Breast epithelium (tissue), 4 donors: ENCODE data around the gene EDDM13. TPM values are rescaled to one million over a fixed set of nuclear protein-coding genes. Genes with fewer than 3 reads are reported as not detected.

ENCODE experiments used
- DNase-seq, 2 donors: peaks; one replicate each; pipeline ENCODE4 v3.0.0-alpha.2; 2019; ENCODE audit warnings: low spot score in 2 of 2
- H3K27ac ChIP-seq, 2 donors: fragments of 200-600 bp; sonication (generic) in 1 of 2; one replicate each; pipeline ENCODE4 v1.5.1; 2016 to 2019; ENCODE audit warnings: mild to moderate bottlenecking in 1 of 2
- H3K27me3 ChIP-seq, 2 donors: fragments of 200-600 bp; sonication (generic) in 1 of 2; one replicate each; pipeline versions ENCODE4 v1.5.1 to v1.6.0; 2017 to 2019; ENCODE audit warnings: control low read depth in 1 of 2, mild to moderate bottlenecking in 1 of 2
- H3K36me3 ChIP-seq: fragments of 200-600 bp; one replicate; pipeline ENCODE4 v1.5.1; 2019
- H3K4me1 ChIP-seq, 2 donors: fragments of 200-600 bp; sonication (generic); one replicate each; pipeline ENCODE4 v1.5.1; 2016 to 2019; ENCODE audit warnings: control low read depth in 1 of 2
- H3K4me3 ChIP-seq, 3 donors: fragments of 200-600 bp; sonication (generic); 1 replicate in 2 of 3; 2 replicates in 1 of 3; pipeline ENCODE4 v1.5.1; 2016 to 2019; ENCODE audit warnings: mild to moderate bottlenecking in 3 of 3, moderate library complexity in 2 of 3
- H3K9me3 ChIP-seq, 2 donors: fragments of 200-600 bp; sonication (generic) in 1 of 2; one replicate each; pipeline ENCODE4 v1.5.1; 2016 to 2019; ENCODE audit warnings: control low read depth in 1 of 2
- POLR2A ChIP-seq: fragments of 450-650 bp; IDR thresholded peaks from one replicate; pipeline ENCODE4 v1.6.1; 2016; ENCODE audit warnings: antibody characterized with exemption, mild to moderate bottlenecking, moderate library complexity
- POLR2AphosphoS5 ChIP-seq, 3 donors: sonication (generic); formaldehyde crosslinking; IDR thresholded peaks; one replicate each; pipeline ENCODE4 v1.6.1; 2017; ENCODE audit warnings: antibody characterized with exemption in 3 of 3
- intact Hi-C: fragments of 100-400 bp; cut with DNase I; formaldehyde crosslinking; loops from one replicate; pipeline ENCODE4 v1.15.1; 2023; ENCODE audit warnings: low total_unique reads
- total RNA-seq, 3 donors: library from RNA; depleted of rRNA; stranded (reverse); fragments of >200 nt; gene quantifications; one replicate each; pipeline ENCODE4 v1.1.0, GENCODE V29; 2016
- TF ChIP-seq, protein P1 (sequence below), 3 donors: fragments of 450-650 bp; IDR thresholded peaks; one replicate each; pipeline ENCODE4 v1.5.1; 2016 to 2017; ENCODE audit warnings: antibody characterized with exemption in 3 of 3, mild to moderate bottlenecking in 3 of 3, moderate library complexity in 3 of 3

Gene EDDM13
- total RNA-seq, 3 donors from 2014 or later = 1.3 TPM; not detected in 2

DNA sequence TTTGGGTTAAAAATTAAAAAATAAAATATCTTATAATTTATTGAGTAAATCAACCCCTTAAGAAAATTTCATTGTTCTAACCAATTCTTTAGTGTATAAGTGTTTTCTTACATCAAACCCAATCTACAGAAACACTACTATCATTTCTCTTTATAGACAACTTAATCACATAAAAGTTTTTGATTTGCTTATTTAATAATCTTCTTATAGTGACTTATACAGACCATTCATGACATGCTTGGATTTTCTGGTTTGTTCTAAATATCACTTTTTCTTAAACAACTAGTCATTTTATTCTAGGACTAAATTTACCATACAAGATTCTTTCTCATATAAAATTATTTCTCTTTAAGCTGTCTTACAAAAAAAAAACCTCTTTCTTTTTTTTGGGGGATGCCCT, 69.4 kb downstream of the EDDM13 start:
- Histone ChIP-seq H3K27ac (no peak overlapping the region), H3K9me3 (peaks cover 9 to 19% of the 10 kb centered on the region in 2 donors), H3K4me3 (no peak overlapping the region), H3K27me3 (no peaks in the 10 kb centered on the region), H3K4me1 (no peaks in the 10 kb centered on the region), H3K36me3 (no peaks in the 10 kb centered on the region)
- DNase-seq = no peak
- intact Hi-C loops = no loop called here
- no peak for TF ChIP-seq POLR2AphosphoS5 (IDR thresholded peaks at IDR 0.05)

DNA sequence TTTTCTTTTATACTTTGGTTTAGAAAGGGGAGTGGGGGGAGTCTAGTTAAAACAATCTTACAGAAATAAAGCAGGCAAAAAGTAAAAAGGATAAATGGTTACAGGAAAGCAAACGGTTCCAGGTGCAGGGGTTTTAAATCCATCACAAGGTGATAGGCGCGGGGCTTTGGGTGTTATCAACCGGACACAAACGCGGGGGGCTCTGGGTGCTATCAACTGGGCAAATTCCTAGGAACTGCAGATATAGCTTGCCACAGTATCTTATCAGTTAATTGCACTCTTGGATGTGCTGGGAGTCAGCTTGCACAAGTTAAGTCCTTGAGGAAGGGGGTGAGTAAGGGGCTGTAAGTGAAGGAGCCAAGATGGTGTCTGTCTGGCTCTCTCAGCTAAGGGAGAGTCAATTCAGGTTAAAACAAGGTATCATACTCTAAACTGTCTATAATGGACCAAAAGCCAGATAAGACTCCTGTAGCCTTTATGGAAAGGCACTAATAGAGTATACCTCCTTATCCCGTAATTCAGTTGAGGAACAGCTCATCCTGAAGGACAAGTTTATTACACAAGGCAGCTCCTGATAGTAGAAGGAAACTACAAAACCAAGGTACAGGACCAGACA, 74.7 kb downstream of the EDDM13 start:
- no peak overlapping the region for H3K27ac ChIP-seq
- no peak overlapping the region for H3K4me3 ChIP-seq
- H3K36me3 ChIP-seq = no peaks in the 10 kb centered on the region
- no peaks in the 10 kb centered on the region for H3K9me3 ChIP-seq
- no peak for TF ChIP-seq POLR2A
- no peak for TF ChIP-seq POLR2AphosphoS5 (IDR thresholded peaks at IDR 0.05)
- TF ChIP-seq, protein P1, sequence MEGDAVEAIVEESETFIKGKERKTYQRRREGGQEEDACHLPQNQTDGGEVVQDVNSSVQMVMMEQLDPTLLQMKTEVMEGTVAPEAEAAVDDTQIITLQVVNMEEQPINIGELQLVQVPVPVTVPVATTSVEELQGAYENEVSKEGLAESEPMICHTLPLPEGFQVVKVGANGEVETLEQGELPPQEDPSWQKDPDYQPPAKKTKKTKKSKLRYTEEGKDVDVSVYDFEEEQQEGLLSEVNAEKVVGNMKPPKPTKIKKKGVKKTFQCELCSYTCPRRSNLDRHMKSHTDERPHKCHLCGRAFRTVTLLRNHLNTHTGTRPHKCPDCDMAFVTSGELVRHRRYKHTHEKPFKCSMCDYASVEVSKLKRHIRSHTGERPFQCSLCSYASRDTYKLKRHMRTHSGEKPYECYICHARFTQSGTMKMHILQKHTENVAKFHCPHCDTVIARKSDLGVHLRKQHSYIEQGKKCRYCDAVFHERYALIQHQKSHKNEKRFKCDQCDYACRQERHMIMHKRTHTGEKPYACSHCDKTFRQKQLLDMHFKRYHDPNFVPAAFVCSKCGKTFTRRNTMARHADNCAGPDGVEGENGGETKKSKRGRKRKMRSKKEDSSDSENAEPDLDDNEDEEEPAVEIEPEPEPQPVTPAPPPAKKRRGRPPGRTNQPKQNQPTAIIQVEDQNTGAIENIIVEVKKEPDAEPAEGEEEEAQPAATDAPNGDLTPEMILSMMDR (IDR thresholded peaks at IDR 0.05) = no peak
- intact Hi-C loops = loop anchor here (5.0 kb wide), 1 partner anchor 285 kb away; no protein-coding TSS in a partner anchor
- no peaks in the 10 kb centered on the region for H3K27me3 ChIP-seq
- no peak for DNase-seq
- H3K4me1 ChIP-seq = no peaks in the 10 kb centered on the region

DNA sequence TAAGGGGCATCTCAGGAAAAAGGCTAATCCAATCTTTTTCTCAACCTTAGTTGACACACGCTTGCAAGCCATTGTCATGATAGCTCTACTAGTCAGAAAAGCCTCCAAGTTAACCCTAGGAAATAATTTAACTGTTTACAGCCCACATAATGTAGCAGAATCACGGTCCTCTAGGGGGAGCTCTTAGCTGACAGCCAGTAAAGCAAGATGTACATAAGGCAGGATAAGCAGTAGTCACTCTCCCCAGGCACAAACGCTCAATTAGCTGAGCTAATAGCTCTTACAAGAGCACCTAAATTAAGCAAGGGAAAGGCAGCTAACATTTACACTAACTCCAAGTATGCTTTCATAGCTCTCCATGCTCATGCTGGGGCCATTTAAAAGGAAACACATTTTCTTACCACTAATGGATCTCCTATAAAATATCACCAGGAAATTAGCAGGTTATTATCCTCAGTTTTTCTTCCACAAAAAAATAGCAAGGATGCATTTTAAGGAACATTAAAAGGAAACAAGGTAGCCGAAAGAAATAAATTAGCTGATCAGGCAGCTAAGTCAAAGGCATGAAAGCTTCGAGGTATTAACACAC, 75.8 kb downstream of the EDDM13 start:
- no peak overlapping the region for H3K4me3 ChIP-seq
- TF ChIP-seq POLR2AphosphoS5 (IDR thresholded peaks at IDR 0.05) (no peak), POLR2A (no peak)
- TF ChIP-seq, protein P1 (IDR thresholded peaks at IDR 0.05) = no peak

DNA sequence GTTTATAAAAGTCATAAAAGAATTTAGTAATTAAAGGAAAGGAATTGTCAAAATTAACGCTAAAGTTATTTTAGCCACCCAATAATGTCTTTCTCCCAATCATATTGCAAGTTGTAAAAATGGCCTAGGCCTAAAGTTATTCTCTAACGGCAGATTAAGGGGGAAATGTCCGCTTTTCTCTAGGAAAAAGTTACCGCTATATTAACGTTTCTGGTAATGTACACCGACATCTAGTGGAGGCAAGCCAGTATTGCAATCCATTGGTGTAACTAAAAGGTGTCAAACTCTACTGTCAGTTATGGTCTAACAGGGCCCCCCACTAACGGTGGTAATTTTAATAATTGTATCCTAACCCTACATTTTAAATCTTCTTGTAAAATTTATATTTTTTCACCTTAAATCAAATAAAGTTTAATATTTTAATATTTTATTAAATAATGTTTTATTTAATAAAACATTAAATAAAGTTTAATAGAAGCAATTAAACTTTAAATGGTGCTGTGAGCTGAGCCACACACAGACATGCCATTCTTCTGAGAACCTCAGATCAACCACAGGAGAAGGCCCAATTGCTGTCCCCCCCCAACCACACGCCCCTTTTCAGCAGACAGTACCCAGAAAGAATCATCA, 78.0 kb downstream of the EDDM13 start:
- intact Hi-C loops = no loop called here

More for the DNA sequence above, 75.8 kb downstream of the EDDM13 start:
- Histone ChIP-seq H3K27me3 (no peaks in the 10 kb centered on the region), H3K9me3 (no peaks in the 10 kb centered on the region), H3K4me1 (no peaks in the 10 kb centered on the region), H3K36me3 (no peaks in the 10 kb centered on the region), H3K27ac (no peak overlapping the region)
- DNase-seq = no peak
- intact Hi-C loops = loop anchor here (5.0 kb wide), 1 partner anchor 284 kb away; no protein-coding TSS in a partner anchor

DNA sequence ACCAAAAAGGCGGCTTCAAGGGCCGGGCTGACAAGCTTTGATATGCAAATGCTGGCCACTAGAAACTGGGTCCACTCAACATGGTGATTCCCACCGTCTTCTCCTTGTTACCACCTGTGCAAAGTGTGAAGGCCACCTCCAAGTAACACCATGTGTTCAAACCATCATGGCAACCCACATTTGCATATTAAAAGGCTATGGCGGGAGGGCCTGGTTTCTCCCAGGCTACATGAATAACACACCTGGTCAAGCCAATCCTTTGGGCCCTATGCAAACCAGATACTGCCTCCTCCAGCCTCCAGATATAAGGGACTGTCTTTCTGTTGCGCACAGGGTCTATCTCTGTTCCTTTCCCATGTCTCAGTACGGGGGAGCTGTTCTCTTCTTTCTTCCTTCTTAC, 78.7 kb downstream of the EDDM13 start:
- no peak for DNase-seq
- H3K27ac ChIP-seq = no peak overlapping the region
- no peaks in the 10 kb centered on the region for H3K27me3 ChIP-seq
- TF ChIP-seq POLR2AphosphoS5 (IDR thresholded peaks at IDR 0.05) (no peak), POLR2A (no peak)
- TF ChIP-seq, protein P1 (IDR thresholded peaks at IDR 0.05) = no peak
- no peak overlapping the region for H3K4me3 ChIP-seq
- no peaks in the 10 kb centered on the region for H3K4me1 ChIP-seq
- intact Hi-C loops = no loop called here
- H3K9me3 ChIP-seq = no peaks in the 10 kb centered on the region
- no peaks in the 10 kb centered on the region for H3K36me3 ChIP-seq

More for the DNA sequence above, 78.0 kb downstream of the EDDM13 start:
- H3K4me1 ChIP-seq = no peaks in the 10 kb centered on the region
- DNase-seq = peak in 1 of 2 donors; percentile 22
- H3K27me3 ChIP-seq = no peaks in the 10 kb centered on the region
- no peak overlapping the region for H3K4me3 ChIP-seq
- no peak overlapping the region for H3K27ac ChIP-seq
- TF ChIP-seq POLR2AphosphoS5 (IDR thresholded peaks at IDR 0.05) = no peak
- TF ChIP-seq, protein P1 (IDR thresholded peaks at IDR 0.05) = peak; percentile 35 to 77 (median 64)
- no peak for TF ChIP-seq POLR2A
- H3K9me3 ChIP-seq = no peaks in the 10 kb centered on the region
- no peaks in the 10 kb centered on the region for H3K36me3 ChIP-seq
